NCI-H128 (cell line): ENCODE data around the gene ACAA1.
"Not testable (repeated sequence)": the region's sequence is repeated elsewhere in the genome, so short reads cannot be mapped to it uniquely, and the experiment has no call there.

ENCODE experiments used
- DNase-seq: peaks from one replicate; lab custom pipeline; 2025; ENCODE audit not compliant: unreplicated experiment; lab: John Stamatoyannopoulos, UW

The ACAA1 gene

DNA sequence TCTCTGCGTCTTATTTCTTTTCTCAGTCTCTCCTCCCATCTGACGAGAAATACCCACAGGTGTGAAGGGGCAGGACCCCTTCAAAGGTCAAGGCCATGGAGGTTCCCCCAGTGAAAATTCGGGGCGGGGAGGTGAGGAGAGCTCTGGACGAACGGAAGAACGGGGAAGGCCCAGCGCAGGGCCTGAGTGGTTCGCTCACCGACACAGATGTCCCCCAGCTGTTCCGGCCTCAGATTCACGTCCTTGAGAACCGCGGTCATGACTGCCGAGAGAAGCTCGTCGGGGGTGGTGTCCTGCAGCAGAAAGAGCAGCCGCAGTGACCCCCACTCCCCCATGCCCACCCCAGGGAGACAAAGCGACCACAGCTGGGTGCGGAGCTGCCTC is 542 bp downstream of the ACAA1 start:
- no peak for DNase-seq

DNA sequence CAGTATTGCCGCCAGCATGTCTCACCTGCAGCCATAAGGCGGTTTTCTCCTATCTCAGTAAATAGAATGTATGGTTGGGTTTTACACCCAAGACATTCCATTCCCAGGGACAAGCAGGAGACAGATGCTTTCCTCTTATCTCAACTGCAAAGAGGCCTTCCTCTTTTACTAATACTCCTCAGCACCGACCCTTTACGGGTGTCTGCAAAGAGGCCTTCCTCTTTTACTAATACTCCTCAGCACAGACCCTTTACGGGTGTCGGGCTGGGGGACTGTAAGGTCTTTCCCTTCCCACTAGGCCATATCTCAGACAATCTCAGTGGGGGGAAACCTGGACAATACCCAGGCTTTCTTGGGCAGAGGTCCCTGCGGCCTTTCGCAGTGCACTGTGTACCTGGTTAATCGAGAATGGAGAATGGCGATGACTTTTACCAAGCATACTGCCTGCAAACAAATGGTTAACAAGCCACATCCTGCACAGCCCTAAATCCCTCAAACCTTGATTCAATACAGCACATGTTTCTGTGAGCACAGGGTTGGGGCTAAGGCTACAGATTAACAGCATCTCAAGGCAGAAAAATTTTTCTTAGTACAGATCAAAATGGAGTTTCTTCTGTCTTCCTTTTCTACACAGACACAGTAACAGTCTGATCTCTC is 1.2 kb downstream of the ACAA1 start:
- DNase-seq: not testable (repeated sequence)

DNA sequence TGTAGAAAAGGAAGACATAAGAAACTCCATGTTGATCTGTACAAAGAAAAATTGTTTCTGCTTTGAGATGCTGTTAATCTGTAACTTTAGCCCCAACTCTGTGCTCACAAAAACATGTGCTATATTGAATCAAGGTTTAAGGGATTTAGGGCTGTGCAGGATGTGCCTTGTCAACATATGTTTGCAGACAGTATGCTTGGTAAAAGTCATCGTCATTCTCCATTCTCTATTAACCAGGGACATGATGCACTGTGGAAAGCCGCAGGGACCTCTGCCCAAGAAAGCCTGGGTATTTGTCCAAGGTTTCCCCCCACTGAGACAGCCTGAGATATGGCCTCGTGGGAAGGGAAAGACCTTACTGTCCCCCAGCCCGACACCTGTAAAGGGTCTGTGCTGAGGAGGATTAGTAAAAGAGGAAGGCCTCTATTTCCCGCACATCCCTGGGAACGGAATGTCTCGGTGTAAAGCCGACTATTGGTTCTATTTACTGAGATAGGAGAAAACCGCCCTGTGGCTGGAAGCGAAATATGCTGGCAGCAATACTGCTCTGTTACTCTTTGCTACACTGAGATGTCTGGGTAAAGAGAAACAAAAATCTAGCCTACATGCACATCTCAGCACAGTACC is 2.3 kb downstream of the ACAA1 start:
- DNase-seq: not testable (repeated sequence)

DNA sequence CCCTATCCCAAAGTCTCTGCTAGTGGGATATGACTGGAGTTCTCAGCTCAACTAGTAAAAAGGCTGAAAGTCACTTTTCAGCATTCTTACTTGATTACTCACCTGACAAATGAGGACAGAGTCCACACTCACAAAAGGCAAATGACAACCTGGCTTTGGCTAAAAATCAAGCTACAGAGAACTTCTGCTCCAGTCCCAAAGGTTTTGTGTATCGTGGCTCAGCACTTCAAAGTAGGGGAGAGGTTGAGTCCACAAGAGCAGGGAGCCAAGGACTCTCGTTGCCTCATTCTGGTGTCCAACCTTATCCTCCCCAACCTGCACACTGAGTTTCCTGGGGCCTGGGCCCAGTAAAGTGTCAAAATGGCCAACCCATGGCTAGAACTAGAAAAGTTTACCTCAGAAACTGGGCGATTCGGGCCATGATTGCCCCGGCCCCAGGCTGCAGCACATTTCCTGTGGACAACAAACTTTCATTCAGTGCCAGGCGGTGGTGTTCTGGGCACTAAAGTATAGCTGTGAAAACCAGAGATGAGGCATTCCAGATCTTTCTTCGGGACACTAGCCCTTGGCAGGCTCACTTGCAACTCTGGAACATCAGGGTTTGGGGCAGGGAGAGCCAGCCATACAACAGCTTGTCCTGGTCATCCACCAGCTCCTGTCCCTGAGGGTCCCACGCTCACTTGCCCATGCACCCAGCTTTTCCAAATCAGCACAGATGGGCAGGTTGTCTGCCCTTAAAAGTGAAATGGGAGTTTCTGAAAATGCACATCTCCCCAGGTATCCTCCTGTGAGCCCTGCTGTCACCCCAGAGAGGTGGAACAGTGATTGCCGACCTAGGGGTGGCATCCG is 3.1 kb downstream of the ACAA1 start:
- DNase-seq: no peak

DNA sequence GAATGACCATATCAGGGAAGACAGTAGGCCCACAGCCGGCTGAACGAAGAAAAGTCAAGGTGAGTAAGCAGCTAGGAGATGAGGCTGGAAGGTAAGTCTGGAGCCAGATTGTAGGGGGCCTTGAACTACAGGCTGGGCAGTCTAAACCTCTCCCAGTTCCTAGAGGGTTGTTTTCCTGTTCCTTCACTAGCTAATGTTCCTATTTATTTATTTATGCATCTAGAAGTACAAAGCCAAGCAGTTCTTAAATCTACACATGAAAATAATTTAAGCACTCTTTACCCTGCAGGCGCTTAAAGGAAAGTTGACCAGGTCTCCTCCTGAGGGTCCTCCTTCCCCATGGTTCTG is 3.7 kb downstream of the ACAA1 start:
- no peak for DNase-seq

DNA sequence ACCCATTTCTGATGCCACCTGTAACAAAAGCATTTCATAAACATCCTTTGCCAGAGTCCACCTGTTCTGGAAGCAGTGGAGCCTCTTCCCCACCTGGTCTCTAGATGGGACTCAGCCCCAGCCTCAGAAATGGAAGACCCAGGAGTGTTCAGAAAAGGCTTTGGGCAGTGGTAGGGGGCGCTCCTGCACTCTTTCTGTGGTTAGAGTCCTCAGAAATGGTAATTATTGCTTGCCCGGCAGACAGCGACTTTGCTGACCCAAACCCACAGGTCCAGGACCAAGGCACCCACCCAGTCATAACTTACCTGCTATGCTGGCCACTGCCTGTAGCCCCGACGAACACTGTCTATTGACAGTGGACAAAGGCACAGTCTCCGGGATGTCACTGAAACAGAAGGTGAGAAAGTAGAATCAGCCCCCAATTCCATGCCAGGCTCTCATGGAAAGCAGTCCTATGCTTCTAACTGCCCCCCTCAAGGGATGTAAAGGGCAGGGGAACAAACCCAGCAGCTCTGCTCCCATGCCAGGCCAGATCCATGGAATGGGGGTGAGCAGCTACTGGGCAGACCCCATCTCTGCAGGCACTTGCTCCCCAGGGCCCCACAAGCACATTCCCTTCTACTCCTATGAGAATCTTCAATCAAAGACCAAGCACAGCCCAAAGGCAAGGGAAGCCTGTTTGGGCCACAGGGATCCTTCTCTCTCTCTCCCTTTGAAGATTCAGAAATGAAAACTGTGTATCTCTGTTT is 5.1 kb downstream of the ACAA1 start:
- DNase-seq: no peak

DNA sequence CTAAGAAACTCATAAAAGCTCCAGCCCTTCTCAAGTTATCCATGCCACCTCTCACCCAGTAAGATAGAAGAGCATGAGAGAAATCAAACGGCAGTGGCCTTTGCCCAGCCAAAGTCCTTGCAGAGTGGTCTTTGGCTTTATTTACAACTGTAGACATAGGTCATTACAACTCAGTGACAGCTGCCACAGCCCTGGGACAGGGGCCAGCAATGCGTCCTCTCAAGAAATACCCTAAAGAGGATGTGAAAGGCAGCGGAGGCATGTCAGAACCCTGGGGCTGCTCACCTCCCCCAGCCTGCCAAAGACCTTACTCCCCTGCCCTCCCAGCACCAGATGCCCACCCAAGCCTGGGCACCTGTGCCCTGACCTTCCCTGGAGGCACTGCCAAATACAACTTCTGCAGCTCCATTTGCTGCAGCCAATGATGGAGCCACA is 6.3 kb downstream of the ACAA1 start:
- no peak for DNase-seq

DNA sequence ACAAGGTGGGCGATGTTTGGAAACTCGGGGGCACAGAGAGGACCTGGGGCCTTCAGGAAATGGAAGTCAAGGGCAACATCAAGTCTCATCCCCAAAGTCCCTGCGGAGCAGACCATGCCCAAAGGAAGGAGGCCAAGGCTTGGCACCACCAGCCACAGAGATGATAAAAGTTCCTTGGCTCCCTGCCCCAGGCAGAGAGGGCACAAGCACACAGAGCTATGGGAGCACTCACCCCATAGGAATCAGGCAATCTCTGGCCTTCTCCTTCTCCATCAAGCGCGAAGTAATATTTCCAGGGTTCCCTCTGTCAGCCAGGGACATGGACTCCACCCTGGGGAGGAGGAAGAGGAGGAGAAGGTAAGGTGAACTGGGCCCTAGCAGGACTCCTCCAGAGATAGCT is 7.9 kb downstream of the ACAA1 start:
- no peak for DNase-seq

DNA sequence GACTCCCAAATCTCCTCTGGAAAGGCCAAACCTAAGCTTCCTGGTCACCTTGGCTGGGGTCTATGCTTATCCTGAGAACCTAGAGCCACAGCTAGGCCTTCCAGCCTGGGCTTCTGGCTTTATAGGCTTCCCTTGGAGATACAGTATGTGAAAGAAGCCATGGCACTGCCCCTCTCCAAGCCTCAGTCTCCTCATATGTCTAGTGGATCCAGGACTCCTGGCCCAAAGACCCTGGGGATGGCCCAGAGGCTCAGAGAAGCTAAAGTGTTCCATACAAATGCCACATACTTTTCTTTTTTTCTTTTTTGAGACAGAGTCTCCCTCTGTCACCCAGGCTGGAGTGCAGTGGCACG is 8.6 kb downstream of the ACAA1 start:
- DNase-seq: no peak

DNA sequence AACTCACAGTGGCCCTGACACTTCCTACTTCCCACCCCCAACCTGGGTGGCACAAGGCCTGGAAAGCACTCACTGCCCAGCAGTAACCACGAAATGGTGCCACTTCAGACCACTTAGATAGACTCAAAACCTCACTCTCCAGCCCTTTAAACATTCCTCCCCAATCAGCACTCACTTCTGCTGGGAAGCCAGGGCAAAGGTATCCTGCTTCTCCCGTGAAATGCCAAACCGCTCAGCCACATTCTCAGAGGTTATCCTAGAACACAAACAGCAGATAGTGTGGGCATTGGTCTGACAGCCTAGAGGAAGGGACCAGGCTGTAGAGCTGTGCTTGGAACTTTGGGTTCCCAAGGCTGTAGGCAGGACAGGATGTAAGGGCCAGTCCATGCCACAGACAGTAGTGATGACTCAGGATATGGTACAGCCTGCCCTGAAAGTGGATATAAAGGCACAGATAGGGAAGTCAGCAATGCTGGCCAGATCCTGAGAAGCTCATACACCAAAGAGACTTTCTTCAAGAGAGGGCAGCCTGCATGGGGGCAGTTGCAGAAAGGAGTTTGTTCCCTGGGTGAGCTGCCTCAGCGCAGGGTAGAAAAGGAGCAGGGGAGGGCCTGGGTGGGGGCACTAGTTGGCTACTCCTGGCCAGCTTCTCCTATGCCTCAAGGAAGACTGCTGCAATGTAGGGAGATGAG is 9.2 kb downstream of the ACAA1 start:
- DNase-seq: no peak

DNA sequence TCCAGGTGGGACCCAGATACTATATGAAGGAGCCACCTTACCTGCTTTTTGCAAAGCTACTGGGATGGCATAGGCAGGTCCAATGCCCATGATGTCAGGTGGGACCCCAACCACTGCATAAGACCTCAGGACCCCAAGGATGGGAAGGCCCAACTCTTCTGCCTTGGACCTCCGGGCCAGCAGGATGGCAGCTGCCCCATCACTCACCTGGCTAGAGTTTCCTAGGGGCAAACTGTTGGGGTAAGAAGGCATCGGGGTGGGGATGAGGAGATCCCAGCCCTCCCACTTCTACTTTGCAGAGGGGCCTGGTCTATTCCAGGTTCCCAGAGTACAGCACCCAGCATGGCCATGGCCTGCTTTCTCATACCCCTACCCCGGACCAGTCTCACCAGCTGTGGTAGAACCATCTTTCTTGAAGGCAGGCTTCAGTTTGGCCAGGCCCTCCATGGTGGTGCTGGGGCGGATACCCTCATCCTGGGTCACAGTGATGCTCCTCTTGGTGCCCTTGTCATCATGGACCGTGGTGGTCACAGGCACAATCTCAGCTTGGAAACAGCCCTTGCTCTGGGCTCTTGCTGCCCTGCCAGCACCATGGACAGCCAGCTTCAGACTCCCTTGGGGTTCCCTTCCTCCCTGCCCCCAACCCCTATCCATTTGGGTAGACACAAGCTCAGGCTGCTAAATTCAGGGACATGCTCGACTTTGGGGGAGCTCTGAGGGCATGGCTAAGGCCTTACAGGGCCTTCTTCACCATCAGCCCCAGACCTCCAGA is 10.6 kb downstream of the ACAA1 start:
- DNase-seq: no peak

DNA sequence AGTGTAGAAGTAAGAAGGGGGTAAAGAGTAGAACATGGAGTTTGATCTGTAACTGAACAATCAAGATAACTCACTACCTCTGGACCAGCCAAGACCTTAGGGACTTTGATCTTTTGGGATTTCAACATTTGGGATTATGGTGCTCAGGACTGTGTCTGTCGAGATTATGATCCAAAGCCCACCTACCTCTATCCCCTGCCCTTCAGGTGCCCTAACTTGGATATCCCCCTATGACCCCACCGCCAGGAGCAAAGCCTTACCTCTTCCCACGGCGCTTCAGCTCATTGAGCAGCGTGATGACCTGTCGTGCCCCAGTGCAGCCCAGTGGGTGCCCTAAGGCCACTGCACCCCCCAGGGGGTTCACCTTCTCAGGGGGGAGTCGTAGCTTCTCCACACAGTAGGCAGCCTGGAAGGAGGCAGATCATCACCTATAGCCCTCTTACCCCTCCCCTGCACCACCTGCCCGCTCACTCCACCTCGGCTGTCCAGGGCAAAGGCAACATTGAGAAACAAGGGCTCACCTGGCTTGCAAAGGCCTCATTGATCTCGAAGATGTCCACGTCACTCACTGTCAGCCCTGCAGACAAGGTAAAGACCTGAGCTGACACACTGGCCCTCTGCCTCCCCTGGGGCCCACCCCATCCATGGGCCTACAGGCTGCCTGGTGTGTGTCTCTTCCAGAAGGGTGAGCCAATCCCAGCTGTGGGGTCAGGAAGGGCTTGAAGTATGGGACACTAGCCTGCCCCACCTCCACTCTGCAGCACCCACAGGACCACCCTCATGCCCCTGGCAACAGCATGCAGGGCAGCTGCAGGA is 11.4 kb downstream of the ACAA1 start:
- DNase-seq: no peak

DNA sequence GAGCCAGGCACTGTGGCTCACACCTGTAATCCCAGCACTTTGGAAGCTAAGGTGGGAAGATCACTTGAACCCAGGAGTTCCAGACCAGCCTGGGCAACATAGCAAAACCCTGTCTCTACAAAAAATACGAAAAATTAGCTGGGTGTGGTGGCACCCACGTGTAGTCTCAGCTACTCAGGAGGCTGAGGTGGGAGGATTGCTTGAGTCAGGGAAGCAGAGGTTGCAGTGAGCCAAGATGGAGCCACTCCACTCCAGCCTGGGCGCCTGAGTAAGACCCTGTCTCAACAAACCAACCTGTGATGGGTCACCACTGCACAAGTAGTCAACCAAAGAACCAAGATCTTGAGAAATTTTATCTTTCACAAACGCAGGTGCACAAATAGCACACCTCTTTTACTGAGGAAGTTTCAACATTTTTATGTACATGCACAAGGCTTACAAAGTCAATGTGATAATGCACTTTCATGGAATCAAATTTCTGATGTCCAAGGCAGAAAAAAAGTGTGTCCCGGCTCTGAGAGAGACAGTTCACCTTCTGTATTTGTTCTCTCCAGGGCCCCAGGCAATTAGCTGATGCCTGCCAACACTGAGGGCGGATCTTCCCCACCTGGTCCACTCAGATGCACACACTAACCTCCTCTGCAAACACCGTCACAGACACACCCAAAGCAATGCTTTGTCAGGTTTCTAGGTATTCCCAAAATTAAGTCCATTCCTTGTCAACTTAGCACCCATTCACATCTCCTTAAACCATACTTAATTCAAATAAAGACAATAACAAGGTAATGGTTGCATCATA is 12.4 kb downstream of the ACAA1 start:
- DNase-seq: no peak

DNA sequence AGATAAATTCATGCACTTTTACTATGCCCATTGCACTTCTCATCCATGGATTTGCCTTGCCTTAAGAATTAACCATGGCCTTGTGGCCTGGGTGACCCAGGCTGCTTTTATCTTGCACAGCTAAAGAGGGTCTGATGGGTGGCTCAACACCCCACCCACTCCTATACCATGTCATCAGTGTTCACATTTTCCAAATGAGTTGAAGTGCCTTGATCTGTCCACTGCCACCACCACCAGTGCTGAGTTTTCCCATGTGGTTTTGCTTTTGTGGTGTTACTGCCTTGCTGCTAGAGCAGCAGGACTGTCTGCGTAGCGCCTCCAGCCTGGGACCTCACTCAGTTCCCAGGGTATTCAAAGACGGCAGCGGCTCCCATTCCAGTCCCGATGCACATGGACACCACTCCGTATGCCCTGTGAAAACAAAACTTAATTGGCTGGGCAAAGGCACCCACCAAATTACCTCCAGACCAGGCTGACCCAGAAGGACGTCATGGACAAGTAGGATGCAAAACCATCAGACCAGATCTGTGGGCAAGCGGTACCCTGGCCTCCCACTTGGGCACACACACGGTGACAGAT is 14.1 kb downstream of the ACAA1 start:
- DNase-seq: no peak

DNA sequence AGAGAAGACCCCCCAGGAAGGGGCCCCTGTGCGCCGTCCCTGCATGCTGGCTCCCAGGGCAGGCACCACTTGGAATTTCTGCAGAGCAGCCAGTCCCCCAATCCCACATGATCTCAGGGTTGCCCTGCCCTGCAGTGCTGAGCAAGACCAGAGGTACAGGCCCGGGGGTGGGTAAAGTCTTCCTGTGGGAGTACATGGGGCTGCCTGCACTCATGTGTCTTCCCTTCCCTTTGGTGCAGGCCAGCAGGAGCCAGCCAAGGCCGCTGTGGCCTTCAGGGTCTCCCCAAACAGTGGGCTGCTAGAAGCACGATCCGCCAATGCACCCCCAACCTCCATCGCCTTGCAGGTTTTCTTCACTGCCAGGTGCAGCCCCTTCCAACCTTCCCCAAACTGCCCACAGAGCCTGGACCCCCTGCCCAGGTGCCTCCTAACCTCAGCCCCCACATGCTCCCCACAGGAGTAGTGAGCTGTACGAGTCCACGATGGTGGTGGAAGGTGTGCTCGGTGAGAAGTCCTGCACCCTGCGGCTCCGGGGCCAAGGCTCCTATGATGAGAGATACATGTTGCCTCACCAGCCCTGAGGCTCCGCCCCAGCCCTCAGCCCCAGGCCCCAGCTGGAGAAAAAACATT is 15.0 kb downstream of the ACAA1 start:
- no peak for DNase-seq

DNA sequence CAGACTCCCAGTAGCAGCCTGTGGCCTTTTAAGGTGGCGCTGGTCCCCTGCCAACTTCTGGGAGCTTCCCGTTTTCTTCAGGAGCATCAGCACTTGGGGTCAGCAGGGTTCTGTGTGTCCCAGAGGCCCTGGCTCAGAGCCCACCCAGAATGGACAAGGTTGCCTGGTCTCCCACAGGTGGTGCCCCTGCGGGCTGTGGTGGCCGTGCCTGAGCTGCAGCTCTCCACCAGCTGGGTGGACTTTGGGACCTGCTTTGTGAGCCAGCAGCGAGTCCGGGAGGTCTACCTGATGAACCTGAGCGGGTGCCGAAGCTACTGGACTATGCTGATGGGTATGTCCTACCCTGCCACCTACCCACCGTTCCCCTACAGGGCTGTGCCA is 15.5 kb downstream of the ACAA1 start:
- DNase-seq: no peak

DNA sequence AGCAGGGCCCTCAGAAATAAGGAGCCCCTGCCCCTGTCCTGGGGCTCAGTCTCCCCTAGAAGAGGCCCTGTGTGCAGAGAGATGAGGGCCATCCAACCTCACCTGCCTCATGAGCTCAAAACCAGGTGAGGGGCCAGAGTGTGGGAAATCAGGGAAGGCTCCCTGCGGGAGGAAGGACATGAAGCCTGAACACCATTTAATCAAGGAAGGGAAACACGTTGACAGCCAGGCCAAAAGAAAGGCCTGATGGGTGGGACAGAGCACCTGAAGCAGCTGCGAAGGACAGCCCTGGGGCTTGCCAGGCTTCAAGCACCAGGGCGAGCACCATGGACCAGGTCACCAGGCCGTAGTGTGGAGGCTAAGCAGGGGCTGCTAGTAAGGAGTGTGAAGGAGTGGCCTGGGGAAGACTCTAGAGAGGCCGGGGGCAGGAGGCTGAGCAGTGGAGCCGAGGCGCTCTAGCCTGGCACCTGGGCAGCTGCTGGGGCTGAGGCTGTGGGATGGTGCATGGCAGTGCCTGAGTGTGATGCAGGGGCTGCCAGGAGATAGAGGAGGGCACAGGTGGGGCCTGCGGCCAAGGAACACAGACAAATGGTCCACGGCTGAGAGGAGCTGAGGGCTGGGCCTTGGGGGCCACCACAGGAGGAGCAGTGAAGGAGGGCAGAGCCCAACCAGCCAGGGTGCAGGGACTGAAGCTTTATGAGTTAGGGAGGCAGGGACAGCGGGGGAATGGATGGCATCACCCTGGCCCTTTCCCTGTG is 16.1 kb downstream of the ACAA1 start:
- no peak for DNase-seq
